Memory B cell (primary cell): ENCODE results near the gene CENPW.
A peak's percentile ranks its signal among the peaks of the same experiment; 100 is the strongest.

Experiments
- ATAC-seq: fragments of 150-1000 bp; cut with Tn5 transposase; 2 replicates; pipeline ENCODE4 v1.10.0; 2021; ENCODE audit warnings: low read depth, mild to moderate bottlenecking, moderate library complexity
- DNase-seq, 2 donors: peaks; one replicate each; pipeline ENCODE4 v3.0.0; 2022; ENCODE audit warnings: low spot score in 2 of 2
- H3K27ac Mint-ChIP-seq: one replicate; pipeline ENCODE4 v1.8.0; 2022; ENCODE audit warnings: mild to moderate bottlenecking, moderate library complexity, mixed read lengths
- H3K27me3 Mint-ChIP-seq: one replicate; pipeline ENCODE4 v1.8.0; 2022; ENCODE audit warnings: mixed read lengths
- H3K36me3 Mint-ChIP-seq: one replicate; pipeline ENCODE4 v1.8.0; 2022; ENCODE audit warnings: mild to moderate bottlenecking, mixed read lengths
- H3K4me1 Mint-ChIP-seq: one replicate; pipeline ENCODE4 v1.8.0; 2022; ENCODE audit warnings: mixed read lengths
- H3K4me3 Mint-ChIP-seq: one replicate; pipeline ENCODE4 v1.8.0; 2022; ENCODE audit warnings: mild to moderate bottlenecking, moderate library complexity, mixed read lengths
- H3K9me3 Mint-ChIP-seq: one replicate; pipeline ENCODE4 v1.8.0; 2022; ENCODE audit warnings: mixed read lengths

CENPW gene

DNA sequence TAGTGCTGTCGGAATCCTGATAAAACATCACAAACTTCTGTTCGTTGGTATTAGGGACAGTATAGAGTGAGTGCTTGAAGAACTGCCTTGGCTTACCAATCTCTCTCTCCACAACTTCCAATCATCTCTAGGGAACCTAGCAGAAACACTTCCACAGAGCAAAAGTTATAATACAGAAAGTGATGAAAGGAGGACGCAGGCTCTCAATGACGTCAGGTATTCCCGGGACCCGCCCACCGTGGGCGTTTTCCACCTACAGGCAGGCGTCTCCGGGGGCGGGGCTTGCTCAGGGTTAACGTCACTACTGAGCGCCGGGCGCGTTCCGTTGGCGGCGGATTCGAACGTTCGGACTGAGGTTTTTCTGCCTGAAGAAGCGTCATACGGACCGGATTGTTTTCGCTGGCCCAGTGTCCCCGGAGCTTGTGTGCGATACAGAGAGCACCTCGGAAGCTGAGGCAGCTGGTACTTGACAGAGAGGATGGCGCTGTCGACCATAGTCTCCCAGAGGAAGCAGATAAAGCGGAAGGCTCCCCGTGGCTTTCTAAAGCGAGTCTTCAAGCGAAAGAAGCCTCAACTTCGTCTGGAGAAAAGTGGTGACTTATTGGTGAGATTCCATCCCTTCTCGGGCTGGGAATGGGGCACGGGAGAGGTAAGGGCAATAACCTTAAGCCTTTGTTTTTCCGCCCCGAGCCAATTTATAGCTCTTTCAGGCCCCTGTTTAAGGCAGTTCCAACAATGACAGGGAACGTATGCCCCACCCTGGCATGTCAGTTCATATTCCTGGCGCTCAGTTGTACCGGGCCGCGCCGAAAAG is at the start of gene CENPW:
Gene CENPW (plus strand): TSS at position 320 of the 814 bp plus-strand sequence. CDS start 159 bp downstream, at position 479.
- Mint-ChIP-seq H3K27me3 (no peaks in the 10 kb centered on the region), H3K4me1 (peaks cover 3% of the 10 kb centered on the region), H3K27ac (peak within 1 kb of the TSS; percentile 35), H3K36me3 (no peaks in the 10 kb centered on the region), H3K4me3 (no peak within 1 kb of the TSS), H3K9me3 (no peaks in the 10 kb centered on the region)
- DNase-seq (peak; percentile 85 to 90), ATAC-seq (peak; percentile 97)

DNA sequence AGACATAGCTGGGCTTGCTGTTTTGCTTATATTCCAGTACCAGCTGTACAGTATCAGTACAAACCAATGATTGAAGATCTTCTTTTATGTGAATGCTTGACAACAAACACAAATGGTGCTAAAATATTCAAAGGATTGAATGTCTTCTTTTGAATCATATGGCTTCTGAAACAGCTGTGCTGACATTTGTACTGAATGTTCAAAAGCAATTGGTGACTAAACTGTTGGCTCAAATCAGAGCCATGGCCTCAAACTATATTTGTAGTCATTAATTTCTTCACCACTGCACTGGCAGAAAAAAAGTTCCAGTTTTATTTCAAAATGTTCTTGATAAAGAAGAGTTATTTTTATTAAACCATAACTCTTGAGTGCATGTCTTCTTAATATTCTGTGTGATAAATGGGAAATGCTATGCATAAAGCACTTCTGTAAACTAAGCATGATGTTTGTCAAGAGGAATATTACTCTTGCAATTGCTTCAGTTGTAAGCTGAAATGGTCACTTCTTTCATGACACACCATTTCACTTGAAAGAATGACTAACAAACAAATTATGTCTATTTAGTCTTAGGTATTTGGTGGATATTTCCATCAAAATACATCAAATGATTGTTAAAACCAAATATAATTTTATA is 45.9 kb upstream of the CENPW start:
- Mint-ChIP-seq H3K4me3 (no peak overlapping the region), H3K9me3 (no peaks in the 10 kb centered on the region), H3K27me3 (no peaks in the 10 kb centered on the region), H3K27ac (no peak overlapping the region), H3K4me1 (no peaks in the 10 kb centered on the region), H3K36me3 (no peaks in the 10 kb centered on the region)
- ATAC-seq (no peak), DNase-seq (no peak)

DNA sequence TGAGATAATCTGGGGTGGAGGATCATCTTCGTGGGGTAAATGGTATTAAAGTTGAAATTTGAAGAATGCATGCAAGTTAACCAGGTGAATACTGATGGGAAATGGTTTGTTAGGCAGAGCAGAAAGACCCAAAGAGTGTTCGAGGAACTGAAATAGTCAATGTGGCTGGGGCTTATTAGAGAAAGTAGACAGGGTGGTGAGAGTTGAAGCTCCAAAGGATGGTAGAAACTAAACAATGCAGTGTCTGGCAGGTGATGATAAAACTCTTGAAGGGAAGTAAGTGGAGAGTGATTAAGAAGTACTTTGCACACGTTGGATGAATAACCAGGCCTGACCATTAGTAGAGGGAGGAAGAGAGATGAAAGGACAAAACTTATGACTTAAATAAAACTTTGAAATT is 39.8 kb upstream of the CENPW start:
- DNase-seq (no peak), ATAC-seq (no peak)
- H3K36me3 Mint-ChIP-seq: no peaks in the 10 kb centered on the region
- no peak overlapping the region for H3K4me3 Mint-ChIP-seq
- H3K27me3 Mint-ChIP-seq: no peaks in the 10 kb centered on the region
- no peaks in the 10 kb centered on the region for H3K9me3 Mint-ChIP-seq
- H3K4me1 Mint-ChIP-seq: peaks cover 3% of the 10 kb centered on the region
- no peak overlapping the region for H3K27ac Mint-ChIP-seq

GRCh38 chr6:126300735-126301134 is 39.2 kb upstream of the CENPW start:
- no peak overlapping the region for H3K4me3 Mint-ChIP-seq
- no peaks in the 10 kb centered on the region for H3K27me3 Mint-ChIP-seq
- ATAC-seq (no peak), DNase-seq (no peak)
- H3K4me1 Mint-ChIP-seq: peaks cover 3% of the 10 kb centered on the region
- no peaks in the 10 kb centered on the region for H3K9me3 Mint-ChIP-seq
- no peak overlapping the region for H3K27ac Mint-ChIP-seq
- no peaks in the 10 kb centered on the region for H3K36me3 Mint-ChIP-seq

DNA sequence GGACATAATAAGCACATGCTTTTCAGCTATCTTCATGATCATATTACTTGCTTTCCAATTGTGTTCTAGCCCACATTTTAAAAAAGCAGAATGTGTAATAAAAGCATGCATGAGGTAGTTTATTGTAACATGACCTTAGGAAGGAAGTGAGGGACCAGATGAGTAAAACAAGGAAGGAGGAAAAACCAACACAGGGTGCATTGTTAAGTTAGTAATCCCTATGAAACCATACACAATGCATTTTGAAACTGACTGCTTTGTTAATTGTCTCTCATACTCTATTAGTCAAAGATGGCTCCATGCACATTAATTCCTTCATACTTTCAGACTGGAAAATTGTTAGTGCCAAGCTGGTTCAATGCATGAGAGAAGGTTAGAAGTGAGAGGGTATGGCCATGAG is 37.7 kb upstream of the CENPW start:
- Mint-ChIP-seq H3K4me3 (no peak overlapping the region), H3K4me1 (peaks cover 3% of the 10 kb centered on the region), H3K27me3 (no peaks in the 10 kb centered on the region), H3K9me3 (no peaks in the 10 kb centered on the region), H3K27ac (no peak overlapping the region), H3K36me3 (no peaks in the 10 kb centered on the region)
- ATAC-seq (no peak), DNase-seq (no peak)

DNA sequence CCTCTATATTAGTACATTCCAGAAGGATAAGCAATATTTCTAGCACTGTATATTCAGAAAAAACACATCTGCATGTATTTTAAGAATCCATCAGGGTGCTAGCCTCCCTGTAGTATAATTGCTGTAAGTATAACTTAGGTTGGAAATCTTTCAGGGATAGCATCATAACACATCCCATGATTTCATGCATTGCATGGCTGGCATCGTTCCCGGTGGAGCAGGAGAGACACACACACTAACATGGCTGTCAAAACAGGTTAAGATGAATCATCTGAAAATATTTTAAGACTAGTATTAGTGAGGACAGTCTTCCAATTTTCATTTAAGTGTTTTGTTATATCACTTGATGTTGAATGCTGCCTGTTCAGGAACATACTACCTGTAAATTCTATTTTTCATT is 32.1 kb upstream of the CENPW start:
- H3K4me1 Mint-ChIP-seq: no peaks in the 10 kb centered on the region
- DNase-seq (no peak), ATAC-seq (no peak)
- H3K4me3 Mint-ChIP-seq: no peak overlapping the region
- H3K36me3 Mint-ChIP-seq: no peaks in the 10 kb centered on the region
- no peaks in the 10 kb centered on the region for H3K27me3 Mint-ChIP-seq
- no peak overlapping the region for H3K27ac Mint-ChIP-seq
- H3K9me3 Mint-ChIP-seq: no peaks in the 10 kb centered on the region

DNA sequence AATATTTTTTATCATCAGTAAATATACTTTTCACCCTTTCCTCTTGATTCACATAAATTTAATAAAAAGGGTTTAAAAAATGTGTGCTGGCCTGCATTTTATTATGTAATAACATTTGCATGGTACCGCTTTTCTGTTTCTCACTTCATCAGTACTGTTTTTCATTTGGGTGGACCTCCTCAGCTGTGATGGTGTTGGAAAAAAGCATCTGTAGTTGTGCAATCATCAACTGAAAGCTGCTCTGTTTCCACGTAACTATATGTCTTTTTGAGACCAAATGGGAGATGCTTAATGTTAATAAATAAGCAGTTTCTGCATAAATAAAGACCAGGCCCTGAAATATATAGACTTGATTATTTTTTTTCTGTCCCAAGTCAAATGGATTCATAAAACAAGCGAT is 31.6 kb upstream of the CENPW start:
- Mint-ChIP-seq H3K4me3 (no peak overlapping the region), H3K4me1 (no peaks in the 10 kb centered on the region), H3K27me3 (no peaks in the 10 kb centered on the region), H3K27ac (no peak overlapping the region), H3K36me3 (no peaks in the 10 kb centered on the region), H3K9me3 (no peaks in the 10 kb centered on the region)
- ATAC-seq (no peak), DNase-seq (no peak)

DNA sequence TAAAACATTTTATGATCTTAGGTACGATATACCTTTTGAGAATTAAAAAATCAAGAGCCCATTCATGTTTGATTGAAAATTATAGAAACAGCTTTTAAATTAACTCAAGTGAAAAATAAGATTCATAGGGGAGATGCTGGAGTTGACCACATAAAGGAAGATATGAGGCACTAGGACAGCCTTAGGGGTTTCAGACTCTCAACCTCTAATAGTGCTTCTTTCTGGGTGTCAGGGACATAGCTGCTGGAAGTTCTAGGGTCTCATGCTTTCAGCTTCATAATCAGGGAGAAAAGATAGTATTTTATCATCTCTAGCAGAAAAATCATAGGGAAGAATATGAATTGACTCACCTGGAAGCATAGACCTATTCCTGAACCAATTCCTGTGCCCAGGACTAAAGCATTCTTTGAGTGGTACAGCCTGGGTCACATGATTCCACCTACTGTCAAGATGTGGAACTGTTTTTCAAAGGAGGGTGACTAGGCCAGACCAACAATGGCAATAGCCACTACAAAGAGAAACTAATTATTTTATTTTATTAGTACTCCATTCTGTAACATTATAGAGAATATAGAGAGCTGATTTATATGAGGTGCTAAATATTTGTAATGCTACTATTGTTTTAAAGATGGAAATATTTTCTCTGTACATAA is 27.8 kb upstream of the CENPW start:
- no peak for DNase-seq
- H3K9me3 Mint-ChIP-seq: peaks cover 1% of the 10 kb centered on the region
- H3K27ac Mint-ChIP-seq: no peak overlapping the region
- H3K36me3 Mint-ChIP-seq: no peaks in the 10 kb centered on the region
- no peak for ATAC-seq
- H3K4me1 Mint-ChIP-seq: no peaks in the 10 kb centered on the region
- no peak overlapping the region for H3K4me3 Mint-ChIP-seq
- no peaks in the 10 kb centered on the region for H3K27me3 Mint-ChIP-seq

DNA sequence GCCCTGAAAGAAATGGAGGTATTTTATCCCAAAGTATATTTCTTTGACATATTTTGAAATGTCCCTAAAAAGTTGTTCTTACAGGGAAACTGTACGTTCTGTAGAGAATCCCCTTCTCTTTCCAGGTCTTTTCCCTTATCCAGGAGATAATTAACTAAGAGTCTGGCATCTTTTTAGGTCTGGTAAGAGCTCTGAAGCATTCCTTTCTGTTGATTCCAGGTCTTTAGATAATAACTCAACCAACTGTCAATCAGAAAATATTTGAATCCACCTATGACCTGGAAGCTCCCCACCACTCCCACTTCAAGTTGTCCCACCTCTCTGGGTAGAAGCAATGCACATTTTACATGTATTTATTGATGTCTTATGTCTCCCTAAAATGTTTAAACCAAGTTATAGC is 26.0 kb upstream of the CENPW start:
- Mint-ChIP-seq H3K4me1 (no peaks in the 10 kb centered on the region), H3K27ac (no peak overlapping the region), H3K9me3 (peaks cover 1% of the 10 kb centered on the region), H3K4me3 (no peak overlapping the region), H3K27me3 (no peaks in the 10 kb centered on the region), H3K36me3 (no peaks in the 10 kb centered on the region)
- ATAC-seq (no peak), DNase-seq (no peak)

GRCh38 chr6:126318797-126319196 is 21.1 kb upstream of the CENPW start:
- H3K9me3 Mint-ChIP-seq: no peaks in the 10 kb centered on the region
- DNase-seq (no peak), ATAC-seq (no peak)
- H3K36me3 Mint-ChIP-seq: no peaks in the 10 kb centered on the region
- H3K4me1 Mint-ChIP-seq: no peaks in the 10 kb centered on the region
- H3K4me3 Mint-ChIP-seq: no peak overlapping the region
- no peak overlapping the region for H3K27ac Mint-ChIP-seq
- H3K27me3 Mint-ChIP-seq: no peaks in the 10 kb centered on the region

- Mint-ChIP-seq H3K36me3 (no peaks in the 10 kb centered on the region), H3K4me3 (no peak overlapping the region), H3K27me3 (peaks cover 2% of the 10 kb centered on the region), H3K9me3 (peaks cover 2% of the 10 kb centered on the region), H3K27ac (no peak overlapping the region), H3K4me1 (no peaks in the 10 kb centered on the region)
- ATAC-seq (no peak), DNase-seq (no peak)
Measured at GRCh38 chr6:126333729-126334128, 6.2 kb upstream of the CENPW start.

DNA sequence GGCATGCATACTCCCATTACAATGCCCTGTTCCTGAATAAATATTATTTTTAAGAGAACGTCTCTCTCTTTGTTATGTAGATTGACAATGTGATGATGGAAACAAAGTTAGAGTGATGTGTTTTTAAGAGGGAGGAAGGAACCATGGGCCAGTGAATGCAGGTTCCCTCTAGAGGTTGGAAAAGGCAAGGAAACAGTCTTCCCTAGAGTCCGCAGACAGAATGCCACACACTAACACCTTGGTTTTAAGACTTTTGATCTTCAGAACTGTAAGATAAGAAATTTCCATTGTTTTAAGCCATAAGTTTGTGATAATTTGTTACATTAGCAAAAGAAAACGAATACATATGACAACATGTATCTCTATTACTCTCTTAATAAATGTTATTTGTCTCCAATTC is 4.7 kb upstream of the CENPW start:
- no peaks in the 10 kb centered on the region for H3K27me3 Mint-ChIP-seq
- H3K27ac Mint-ChIP-seq: no peak overlapping the region
- no peak overlapping the region for H3K4me3 Mint-ChIP-seq
- DNase-seq (no peak), ATAC-seq (no peak)
- no peaks in the 10 kb centered on the region for H3K36me3 Mint-ChIP-seq
- peaks cover 2% of the 10 kb centered on the region for H3K9me3 Mint-ChIP-seq
- H3K4me1 Mint-ChIP-seq: no peaks in the 10 kb centered on the region

GRCh38 chr6:126337323-126337722 is 2.6 kb upstream of the CENPW start:
- ATAC-seq: no peak
- Mint-ChIP-seq H3K27me3 (no peaks in the 10 kb centered on the region), H3K4me1 (peaks cover 3% of the 10 kb centered on the region), H3K9me3 (peaks cover under 1% of the 10 kb centered on the region), H3K27ac (no peak overlapping the region), H3K36me3 (no peaks in the 10 kb centered on the region), H3K4me3 (no peak overlapping the region)
- DNase-seq: no peak

DNA sequence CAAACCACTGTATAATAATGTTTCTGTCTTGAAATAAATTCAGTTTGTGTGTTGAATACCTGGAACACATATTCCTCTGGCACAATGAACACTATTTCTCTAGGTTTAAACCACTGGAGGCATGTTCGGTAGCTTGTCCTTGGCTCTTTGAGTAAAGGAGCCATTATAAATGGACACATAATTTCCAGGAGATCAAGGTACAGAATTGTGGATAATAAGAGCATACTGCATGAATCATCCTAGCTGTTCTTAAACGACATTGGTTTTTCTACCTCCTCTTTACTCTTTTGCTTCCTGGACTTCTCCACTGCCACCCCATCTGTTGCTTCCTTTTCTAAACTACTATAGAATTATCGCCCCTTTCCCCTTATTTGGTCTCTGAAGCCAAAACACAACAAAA is 1.2 kb downstream of the CENPW start:
- H3K36me3 Mint-ChIP-seq: no peaks in the 10 kb centered on the region
- peak overlapping the region; percentile 18 for H3K4me3 Mint-ChIP-seq
- ATAC-seq (no peak), DNase-seq (no peak)
- H3K9me3 Mint-ChIP-seq: no peaks in the 10 kb centered on the region
- peak overlapping the region; percentile 35 for H3K27ac Mint-ChIP-seq
- H3K4me1 Mint-ChIP-seq: peaks cover 3% of the 10 kb centered on the region
- no peaks in the 10 kb centered on the region for H3K27me3 Mint-ChIP-seq
